HCT116 (cell line): ENCODE measurements around the gene ITPK1.

Source experiments
- EZH2 ChIP-seq: fragments of 200-600 bp; sonication (generic); IDR thresholded peaks from 2 replicates; pipeline ENCODE4 v1.6.1; 2017; ENCODE audit warnings: antibody characterized with exemption, mixed run types
- EZH2phosphoT487 ChIP-seq: fragments of 200-600 bp; IDR thresholded peaks from 2 replicates; pipeline ENCODE4 v1.6.1; 2018; ENCODE audit warnings: antibody characterized with exemption, borderline replicate concordance
- FOSL1 ChIP-seq: IDR thresholded peaks from 2 replicates; pipeline ENCODE4 v1.6.1; 2012; ENCODE audit warnings: low read depth
- POLR2A ChIP-seq: IDR thresholded peaks from 2 replicates; pipeline ENCODE4 v1.7.0; 2011; ENCODE audit warnings: borderline replicate concordance; ENCODE audit not compliant: insufficient read depth, insufficient read length; ENCODE audit errors: extremely low read depth
- POLR2AphosphoS5 ChIP-seq: IDR thresholded peaks from 2 replicates; pipeline ENCODE4 v1.6.1; 2011; ENCODE audit warnings: mild to moderate bottlenecking, low read depth, low read length, moderate library complexity
- SP1 ChIP-seq: IDR thresholded peaks from 2 replicates; pipeline ENCODE4 v1.6.1; 2012; ENCODE audit warnings: low read depth
- SRF ChIP-seq: IDR thresholded peaks from 2 replicates; pipeline ENCODE4 v1.6.1; 2012; ENCODE audit warnings: low read depth
- ZFX ChIP-seq: fragments of 450-650 bp; IDR thresholded peaks from 2 replicates; pipeline ENCODE4 v1.6.1; 2017
- TF ChIP-seq, protein P1 (sequence below), 3 experiments: fragments of 200-600 bp in 1 of 3; sonication (generic) in 1 of 3; IDR thresholded peaks in 2 of 3; conservative IDR thresholded peaks in 1 of 3; 2 replicates each; pipeline ENCODE4 v1.5.1; 2012 to 2017; ENCODE audit warnings: low read depth in 2 of 3, low read length in 2 of 3, antibody characterized with exemption in 1 of 3, borderline replicate concordance in 1 of 3, control low read depth in 1 of 3, mild to moderate bottlenecking in 1 of 3, mixed read lengths in 1 of 3, mixed run types in 1 of 3, moderate library complexity in 1 of 3; ENCODE audit not compliant: insufficient read depth in 1 of 3

DNA sequence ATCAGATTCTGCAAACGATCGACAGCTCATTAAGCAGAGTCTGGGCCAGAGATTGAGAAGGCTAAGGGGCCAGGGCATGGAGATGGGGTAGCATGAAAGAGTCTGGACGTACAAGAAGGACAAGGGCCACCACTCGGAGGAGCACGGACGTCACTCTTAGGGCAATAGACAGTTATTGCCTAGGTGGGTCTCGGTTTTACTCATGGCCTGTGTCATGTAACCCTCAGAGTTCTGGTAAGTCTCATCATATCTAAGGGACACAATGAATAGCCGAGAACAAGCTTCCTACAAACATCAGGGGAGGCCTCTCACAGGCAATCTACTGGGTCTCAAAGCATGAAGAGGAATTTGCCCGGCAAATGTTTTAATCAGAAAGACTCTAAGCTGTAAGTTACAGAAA is 30.4 kb upstream of the ITPK1 start:
- TF ChIP-seq SRF: no peak
- no peak for TF ChIP-seq FOSL1
- TF ChIP-seq, protein P1, sequence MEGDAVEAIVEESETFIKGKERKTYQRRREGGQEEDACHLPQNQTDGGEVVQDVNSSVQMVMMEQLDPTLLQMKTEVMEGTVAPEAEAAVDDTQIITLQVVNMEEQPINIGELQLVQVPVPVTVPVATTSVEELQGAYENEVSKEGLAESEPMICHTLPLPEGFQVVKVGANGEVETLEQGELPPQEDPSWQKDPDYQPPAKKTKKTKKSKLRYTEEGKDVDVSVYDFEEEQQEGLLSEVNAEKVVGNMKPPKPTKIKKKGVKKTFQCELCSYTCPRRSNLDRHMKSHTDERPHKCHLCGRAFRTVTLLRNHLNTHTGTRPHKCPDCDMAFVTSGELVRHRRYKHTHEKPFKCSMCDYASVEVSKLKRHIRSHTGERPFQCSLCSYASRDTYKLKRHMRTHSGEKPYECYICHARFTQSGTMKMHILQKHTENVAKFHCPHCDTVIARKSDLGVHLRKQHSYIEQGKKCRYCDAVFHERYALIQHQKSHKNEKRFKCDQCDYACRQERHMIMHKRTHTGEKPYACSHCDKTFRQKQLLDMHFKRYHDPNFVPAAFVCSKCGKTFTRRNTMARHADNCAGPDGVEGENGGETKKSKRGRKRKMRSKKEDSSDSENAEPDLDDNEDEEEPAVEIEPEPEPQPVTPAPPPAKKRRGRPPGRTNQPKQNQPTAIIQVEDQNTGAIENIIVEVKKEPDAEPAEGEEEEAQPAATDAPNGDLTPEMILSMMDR (IDR thresholded peaks at IDR 0.05 in 2 of 3, conservative IDR thresholded peaks at IDR 0.05 in 1 of 3; ENCODE audit: borderline replicate concordance in 1 of 3, insufficient read depth in 1 of 3, low read depth in 2 of 3, low read length in 2 of 3): no peak
- no peak for TF ChIP-seq EZH2phosphoT487
- TF ChIP-seq POLR2AphosphoS5: no peak
- no peak for TF ChIP-seq POLR2A
- TF ChIP-seq SP1: no peak
- TF ChIP-seq EZH2: no peak
- no peak for TF ChIP-seq ZFX
